NCI-H82 treated with DMSO at 0.1 percent for 48 hours (cell line): ENCODE results near the gene CORO6.

ENCODE experiments used
- DNase-seq: peaks from one replicate; lab custom pipeline; 2025; ENCODE audit not compliant: unreplicated experiment; lab: John Stamatoyannopoulos, UW

CORO6 gene

GRCh38 chr17:29578626-29579485 lies 43.9 kb downstream of the CORO6 start:
- no peak for DNase-seq

DNA sequence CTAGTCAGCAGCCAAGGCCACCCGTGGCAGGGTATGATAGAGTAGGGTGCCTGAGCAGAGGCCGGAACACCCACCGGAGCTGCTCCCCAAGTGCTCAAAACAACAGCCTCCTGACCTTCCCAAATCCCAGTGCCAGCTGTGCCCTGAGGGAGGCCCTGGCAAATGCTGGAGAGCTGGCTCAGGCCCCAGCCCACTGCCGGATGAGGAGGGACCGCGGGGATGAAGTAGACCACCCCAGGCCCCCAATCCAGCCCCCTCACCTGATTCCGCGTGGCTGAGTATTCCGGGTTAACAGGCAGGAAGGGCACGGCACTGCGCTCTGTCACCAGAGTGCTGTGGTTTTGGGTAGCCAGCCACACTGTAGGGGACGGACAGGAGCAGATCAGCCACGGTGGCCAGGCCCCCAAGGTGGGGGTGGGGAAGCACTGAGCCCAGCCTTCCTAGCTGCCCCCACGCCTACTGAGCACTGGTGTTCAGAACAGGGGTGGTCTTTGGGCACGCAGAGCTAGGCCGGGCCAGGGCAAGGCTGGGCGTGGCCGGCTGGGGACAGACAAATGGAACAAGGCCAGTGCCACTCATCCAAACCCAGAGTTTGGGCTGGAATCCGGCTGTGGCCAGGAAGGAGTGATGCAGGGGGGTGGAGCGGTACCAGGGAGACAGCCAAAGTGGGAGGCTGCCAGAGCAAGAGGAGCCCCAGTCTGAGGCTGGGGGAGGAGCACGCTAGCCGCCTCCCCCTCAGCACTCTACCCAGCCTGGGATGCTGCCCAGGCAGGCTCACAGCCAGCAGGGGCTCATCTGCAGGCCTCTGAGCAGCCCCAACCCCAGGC lies 45.1 kb downstream of the CORO6 start:
- DNase-seq: no peak

DNA sequence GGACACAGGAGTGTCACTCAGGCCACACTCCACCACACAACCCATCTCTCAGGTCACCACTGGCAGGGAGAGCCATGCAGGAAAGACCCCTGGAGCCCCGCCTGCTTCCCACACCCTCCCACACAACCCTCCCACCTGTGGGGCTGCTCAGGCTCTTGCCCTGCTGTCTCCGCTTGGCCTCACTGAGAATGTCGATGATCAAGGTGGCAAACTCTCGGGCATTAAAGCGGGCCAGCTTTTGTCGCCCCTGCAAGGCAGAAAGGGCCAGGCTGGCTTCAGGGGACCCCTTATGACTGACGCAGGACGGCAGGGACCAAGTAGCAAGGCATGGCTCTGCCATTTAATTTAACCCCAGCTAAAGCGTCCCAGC lies 45.7 kb downstream of the CORO6 start:
- no peak for DNase-seq

GRCh38 chr17:29576214-29577000 lies 46.3 kb downstream of the CORO6 start:
- DNase-seq: no peak

GRCh38 chr17:29575511-29576213 lies 47.0 kb downstream of the CORO6 start:
- DNase-seq: no peak

DNA sequence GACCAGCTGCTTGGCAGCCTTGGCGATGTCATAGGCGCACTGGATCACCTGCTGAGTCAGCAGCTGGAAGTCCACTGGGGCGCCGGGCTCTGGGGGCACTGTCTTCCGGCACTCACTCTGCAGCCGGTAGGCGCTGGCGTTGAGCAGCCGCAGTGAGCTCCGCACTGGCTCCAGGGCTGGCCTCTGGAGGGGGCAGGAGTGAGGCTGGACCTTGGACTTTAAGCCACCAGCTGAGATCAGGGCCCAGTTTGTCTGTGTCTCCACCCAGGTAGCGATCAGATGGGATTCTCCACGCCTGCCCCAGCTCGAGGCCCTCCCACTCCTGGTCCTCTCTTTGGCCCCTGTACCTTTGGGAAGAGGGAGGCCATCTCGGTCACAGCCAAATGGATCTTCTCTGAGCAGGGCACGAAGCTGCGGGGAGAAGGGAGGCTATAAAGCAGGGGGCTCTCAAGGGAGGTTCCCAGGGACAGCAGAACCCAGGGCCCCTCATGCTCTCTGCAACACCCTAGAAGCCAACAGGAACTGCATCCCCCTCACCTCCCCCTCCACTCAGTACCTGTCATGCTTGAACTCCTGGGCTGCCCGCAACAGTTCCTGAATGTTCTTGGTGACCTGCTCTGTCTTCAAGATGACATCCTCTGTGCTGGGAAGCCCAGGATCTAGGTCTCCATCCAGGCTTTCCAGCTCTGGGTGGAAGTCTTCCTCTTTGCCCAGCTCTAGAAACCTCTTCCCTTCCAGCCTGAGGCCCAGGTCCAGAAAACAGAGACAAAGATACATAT lies 47.8 kb downstream of the CORO6 start:
- no peak for DNase-seq

GRCh38 chr17:29573871-29574731 lies 48.6 kb downstream of the CORO6 start:
- no peak for DNase-seq

- no peak for DNase-seq
Measured at GRCh38 chr17:29573558-29573869, 49.2 kb downstream of the CORO6 start.

GRCh38 chr17:29572691-29573557 lies 49.8 kb downstream of the CORO6 start:
- no peak for DNase-seq

DNA sequence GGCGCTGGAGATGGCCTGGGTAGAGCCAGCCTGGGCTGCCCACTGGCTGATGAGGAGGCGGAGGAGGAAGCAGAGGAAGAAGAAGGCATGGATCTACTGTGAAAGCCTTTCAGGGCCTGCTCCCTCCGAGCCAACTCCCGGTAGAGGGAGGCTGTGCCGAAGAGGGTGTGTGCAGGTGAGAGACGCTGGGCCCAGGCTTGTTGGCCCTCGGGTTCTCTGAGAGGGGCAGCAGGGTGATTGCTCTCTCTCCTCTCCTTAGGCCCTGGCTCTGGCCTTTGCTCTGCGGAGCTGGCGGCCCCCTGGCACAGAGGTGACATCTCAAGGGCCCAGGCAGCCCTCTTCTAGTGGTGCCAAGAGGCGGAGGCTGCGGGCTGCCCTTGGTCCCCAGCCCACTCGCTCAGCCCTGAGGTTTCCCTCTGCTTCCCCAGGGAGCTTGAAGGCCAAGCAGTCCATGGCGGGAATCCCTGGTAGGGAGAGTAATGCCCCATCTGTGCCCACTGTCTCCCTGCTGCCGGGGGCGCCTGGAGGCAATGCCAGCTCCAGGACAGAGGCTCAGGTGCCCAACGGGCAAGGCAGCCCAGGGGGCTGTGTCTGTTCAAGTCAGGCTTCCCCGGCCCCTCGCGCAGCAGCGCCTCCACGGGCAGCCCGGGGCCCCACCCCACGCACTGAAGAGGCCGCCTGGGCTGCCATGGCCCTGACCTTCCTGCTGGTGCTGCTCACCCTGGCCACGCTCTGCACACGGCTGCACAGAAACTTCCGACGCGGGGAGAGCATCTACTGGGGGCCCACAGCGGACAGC lies 50.6 kb downstream of the CORO6 start:
- no peak for DNase-seq

- no peak for DNase-seq
Measured at GRCh38 chr17:29571486-29571882, 51.2 kb downstream of the CORO6 start.

GRCh38 chr17:29570521-29570920 lies 52.2 kb downstream of the CORO6 start:
- no peak for DNase-seq

- peak; percentile 19 for DNase-seq
Measured at GRCh38 chr17:29569245-29569950, 53.3 kb downstream of the CORO6 start.

- DNase-seq: peak; percentile 80
Measured at GRCh38 chr17:29568331-29569244, 54.1 kb downstream of the CORO6 start, which contains the start of gene TP53I13. Gene TP53I13, plus strand, starts transcription at chr17:29568701. Its CDS starts 58 bp downstream, at chr17:29568759.

GRCh38 chr17:29567554-29568330 lies 55.0 kb downstream of the CORO6 start:
- peak; percentile 33 for DNase-seq
